ENCODE measurements around the gene PAPOLB.
A peak's percentile ranks its signal among the peaks of the same experiment; 100 is the strongest.

PAPOLB gene

GRCh38 chr7:4876586-4876985 lies 14.8 kb upstream of the PAPOLB start:
- DNase-seq, result no peak

GRCh38 chr7:4875391-4875790 lies 13.6 kb upstream of the PAPOLB start:
- no peak for DNase-seq

DNA sequence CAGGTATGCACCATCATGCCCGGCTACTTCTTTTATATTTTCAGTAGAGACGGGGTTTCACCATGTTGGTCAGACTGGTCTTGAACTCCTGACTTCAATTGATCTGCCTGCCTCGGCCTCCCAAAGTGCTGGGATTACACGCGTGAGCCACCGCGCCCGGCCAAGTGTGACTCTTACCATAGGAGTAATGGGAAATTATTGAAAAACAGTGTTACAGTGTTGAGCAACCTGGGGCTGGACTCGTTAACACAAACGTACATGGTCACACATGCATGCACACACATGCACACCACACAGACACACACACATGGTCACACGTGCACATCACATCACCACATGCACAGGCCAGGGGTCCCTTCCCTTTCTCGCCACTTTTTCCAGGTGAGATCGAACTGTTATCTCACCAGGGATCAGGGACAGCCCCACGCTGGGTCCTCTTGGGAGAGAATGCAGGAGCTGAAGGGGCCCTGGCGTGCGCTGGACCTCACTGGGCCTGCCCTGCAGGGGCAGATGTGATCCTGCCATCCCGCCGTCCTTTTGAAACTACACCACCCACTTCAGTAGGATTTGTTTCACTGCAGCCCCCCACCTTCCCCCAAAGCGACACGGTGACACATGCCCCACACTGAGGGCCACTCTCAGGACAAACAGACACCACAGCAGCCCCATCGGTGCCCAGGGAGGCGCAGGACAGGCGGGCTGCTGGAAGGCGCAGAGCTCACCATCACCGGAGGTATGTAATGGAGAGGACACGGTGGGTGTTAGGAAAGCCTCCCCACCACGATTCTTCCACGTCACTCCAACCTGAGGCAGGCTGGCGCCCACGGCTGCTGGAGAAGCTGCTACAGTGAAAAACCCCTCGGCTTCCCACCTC lies 11.5 kb upstream of the PAPOLB start:
- DNase-seq, result no peak

- no peak for DNase-seq
These were observed 10.3 kb upstream of the PAPOLB start for GRCh38 chr7:4871930-4872675.

GRCh38 chr7:4871056-4871680 lies 9.3 kb upstream of the PAPOLB start:
- DNase-seq, result no peak

GRCh38 chr7:4868493-4868892 lies 6.7 kb upstream of the PAPOLB start:
- DNase-seq, result no peak

DNA sequence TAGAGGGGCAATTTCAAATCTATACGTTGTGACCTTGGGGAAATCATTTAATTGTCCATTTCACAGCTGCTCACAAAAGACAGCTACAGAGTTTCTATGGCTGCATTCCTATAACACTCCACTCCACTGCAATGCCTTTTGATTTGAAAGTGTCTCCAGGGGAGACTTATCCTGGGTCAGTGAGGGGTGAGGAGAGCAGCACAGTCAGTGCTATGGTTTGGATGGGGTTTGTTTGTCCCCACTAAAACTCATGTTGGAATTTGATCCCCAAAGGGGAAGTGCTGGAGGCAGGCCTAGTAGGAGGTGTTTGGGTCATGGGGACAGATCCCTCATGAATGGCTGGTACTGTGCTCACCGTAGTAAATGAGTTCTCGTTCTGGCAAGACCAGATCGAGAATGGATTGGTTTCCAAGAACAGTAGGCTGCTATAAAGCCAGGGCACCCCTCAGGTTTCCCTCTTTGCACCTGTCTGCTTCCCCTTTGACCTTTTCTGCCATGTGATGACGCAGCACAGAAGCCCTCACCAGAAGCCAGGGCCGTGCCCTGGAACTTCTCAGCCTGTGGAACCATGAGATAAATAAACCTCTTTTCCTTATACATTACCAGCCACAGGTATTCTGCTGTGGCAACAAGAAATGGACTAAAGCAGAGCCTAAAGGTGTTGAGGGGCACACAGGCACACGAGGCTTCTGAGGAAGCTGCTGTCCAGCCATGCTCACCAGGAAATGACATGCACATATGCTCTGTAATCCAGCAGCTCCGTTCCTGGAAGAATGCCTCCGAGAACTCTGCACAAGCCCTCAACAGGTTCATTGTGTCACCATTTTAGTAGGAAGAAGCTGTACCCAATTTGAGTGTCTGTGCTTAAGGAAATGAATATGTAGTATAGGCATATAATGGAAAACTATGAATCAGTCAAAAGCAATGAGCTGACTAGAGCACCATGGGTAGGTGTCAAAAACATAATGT lies 5.0 kb upstream of the PAPOLB start:
- no peak for DNase-seq

DNA sequence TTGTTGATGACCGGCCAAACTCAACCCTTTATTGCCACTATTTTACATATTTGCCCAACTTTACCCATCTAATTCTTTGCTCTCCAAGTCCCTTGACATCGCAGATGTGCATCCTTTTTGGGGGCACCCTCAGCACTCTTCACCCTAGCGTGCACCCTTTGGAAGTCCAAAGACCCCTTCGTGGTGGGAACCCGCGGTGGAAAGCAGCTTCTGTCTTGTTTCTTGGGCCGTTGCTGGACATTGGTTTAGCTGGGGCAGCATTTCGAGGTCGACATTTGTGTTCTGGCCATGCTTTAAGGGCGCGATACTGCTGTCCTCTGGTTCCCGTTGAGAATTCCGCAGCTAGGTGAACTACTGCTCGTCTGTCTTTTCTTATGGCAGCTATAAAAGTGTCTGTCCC lies 326 bp upstream of the PAPOLB start:
- DNase-seq, result no peak

DNA sequence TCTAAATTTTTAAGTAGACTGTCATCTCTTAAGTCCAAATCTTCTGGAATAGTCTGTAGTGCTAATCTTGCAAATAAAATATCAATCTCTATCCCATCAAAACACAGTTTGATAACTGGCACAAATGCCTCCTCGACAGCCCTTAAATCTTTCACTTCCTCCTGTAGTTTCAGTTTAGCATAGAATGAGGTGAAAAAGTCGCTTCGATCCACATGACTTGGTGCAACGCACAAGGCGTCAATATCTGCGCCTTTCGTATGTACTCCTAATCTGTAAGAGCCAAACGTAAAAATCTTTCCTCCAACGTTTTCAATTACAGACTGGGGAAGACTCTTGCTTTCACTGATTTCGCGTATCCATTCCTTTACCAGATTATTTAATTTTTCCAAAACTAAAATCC lies 603 bp downstream of the PAPOLB start:
- DNase-seq, result no peak

DNA sequence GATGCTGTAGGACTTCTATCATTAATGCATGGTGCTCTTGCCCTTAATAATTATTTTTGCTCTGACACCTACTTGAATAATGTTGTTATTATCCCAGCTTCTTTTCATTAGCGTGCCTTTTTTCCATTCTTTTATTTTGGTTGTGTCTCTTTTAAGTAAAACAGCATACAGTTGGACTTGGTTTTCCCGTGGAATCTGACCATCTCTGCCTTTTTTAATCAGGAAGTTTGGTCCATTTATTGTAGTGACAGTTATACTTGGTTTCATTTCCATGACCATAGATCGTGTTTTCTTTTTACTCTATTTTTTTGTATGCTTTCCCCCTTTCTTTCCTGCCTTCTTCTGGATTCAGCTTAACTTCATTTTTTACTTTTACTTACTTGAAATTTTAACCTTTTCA lies 4.6 kb downstream of the PAPOLB start:
- DNase-seq, result no peak

- DNase-seq, result no peak
These were observed 5.3 kb downstream of the PAPOLB start for GRCh38 chr7:4856336-4857057.

- DNase-seq, result no peak
These were observed 6.9 kb downstream of the PAPOLB start for GRCh38 chr7:4854916-4855315.

- DNase-seq, result peak; percentile 76 to 80
These were observed 10.1 kb downstream of the PAPOLB start for GRCh38 chr7:4851459-4852422.

- DNase-seq, result no peak
These were observed 11.5 kb downstream of the PAPOLB start for GRCh38 chr7:4850262-4850795.

GRCh38 chr7:4849390-4849789 lies 12.4 kb downstream of the PAPOLB start:
- peak; percentile 1 to 29 for DNase-seq

- peak; percentile 13 to 24 for DNase-seq
These were observed 16.1 kb downstream of the PAPOLB start for GRCh38 chr7:4845740-4846142.

GRCh38 chr7:4842319-4843064 lies 19.3 kb downstream of the PAPOLB start:
- no peak for DNase-seq

DNA sequence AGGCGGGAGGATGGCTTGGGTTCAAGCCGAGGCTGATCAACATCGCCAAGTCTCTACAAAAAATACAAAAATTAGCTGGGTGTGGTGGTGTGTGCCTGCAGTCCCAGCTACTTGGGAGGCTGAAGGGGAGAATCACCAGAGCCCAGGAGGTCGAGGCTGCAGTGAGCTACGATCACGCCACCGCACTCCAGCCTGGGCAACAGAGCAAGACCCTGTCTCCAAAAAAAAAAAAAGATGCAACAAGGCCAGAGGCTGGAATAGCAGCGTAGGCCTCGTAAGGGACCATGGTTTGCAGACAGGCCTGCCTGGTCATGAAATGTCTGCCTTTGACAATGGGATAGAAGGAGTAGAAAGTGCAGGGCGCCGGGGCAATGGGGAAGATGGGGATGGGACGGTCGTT lies 20.0 kb downstream of the PAPOLB start:
- DNase-seq, result no peak

- no peak for DNase-seq
These were observed 20.6 kb downstream of the PAPOLB start for GRCh38 chr7:4841007-4841784.
